ENCODE data around the gene LPIN1.
"Not testable (repeated sequence)": the region's sequence is repeated elsewhere in the genome, so short reads cannot be mapped to it uniquely, and the experiment has no call there.

The LPIN1 gene

DNA sequence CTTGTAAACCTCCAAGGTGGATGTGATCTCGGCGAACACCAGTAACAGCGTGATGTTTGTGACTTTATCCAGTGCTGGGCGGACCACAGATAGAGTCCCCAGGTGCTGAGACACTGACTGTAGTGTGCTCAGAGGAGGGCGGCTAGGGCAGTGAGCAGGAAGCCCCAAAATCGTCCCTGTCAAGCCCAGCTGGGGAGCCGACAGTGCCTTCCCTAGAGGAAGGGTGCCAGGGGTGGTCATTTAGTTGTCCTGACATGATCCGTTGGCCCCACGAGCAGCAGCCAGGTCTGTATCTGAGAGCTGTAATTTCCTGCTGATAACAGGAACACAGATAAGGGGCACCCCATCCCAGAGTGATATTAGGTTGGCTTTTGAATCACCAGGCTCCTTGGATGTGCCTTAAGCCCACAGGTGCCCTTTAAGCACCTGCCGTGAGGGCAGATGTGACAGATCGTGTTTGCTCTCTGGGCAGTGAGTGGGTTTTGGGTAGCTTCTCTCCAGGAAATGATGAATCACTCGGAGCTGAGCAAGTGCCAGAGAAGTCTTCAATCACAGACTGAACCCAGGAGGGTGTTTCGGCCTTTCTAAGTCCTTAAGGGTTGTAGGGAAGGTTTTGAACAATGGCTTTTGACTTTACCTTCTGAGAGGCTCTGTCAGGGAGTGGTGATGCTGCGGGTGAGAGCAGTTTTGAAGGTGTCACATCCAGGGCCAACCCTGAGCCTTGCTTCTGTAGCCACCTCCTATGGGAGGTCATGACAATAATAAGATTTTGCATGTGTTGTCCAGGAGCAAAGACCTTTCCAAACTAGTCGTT is 7.7 kb downstream of the LPIN1 start:
- no peak overlapping the region for H3K4me3 ChIP-seq (ENCODE audit: low read depth, low read length)
- in situ Hi-C loops (cut with HindIII; ENCODE audit: low sequenced_read_pairs): no loop called here
- peak; percentile 27 for DNase-seq (ENCODE audit: low read depth)
- TF ChIP-seq, protein P1, sequence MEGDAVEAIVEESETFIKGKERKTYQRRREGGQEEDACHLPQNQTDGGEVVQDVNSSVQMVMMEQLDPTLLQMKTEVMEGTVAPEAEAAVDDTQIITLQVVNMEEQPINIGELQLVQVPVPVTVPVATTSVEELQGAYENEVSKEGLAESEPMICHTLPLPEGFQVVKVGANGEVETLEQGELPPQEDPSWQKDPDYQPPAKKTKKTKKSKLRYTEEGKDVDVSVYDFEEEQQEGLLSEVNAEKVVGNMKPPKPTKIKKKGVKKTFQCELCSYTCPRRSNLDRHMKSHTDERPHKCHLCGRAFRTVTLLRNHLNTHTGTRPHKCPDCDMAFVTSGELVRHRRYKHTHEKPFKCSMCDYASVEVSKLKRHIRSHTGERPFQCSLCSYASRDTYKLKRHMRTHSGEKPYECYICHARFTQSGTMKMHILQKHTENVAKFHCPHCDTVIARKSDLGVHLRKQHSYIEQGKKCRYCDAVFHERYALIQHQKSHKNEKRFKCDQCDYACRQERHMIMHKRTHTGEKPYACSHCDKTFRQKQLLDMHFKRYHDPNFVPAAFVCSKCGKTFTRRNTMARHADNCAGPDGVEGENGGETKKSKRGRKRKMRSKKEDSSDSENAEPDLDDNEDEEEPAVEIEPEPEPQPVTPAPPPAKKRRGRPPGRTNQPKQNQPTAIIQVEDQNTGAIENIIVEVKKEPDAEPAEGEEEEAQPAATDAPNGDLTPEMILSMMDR (IDR thresholded peaks at IDR 0.05; ENCODE audit: low read depth, low read length, missing control alignments): no peak

DNA sequence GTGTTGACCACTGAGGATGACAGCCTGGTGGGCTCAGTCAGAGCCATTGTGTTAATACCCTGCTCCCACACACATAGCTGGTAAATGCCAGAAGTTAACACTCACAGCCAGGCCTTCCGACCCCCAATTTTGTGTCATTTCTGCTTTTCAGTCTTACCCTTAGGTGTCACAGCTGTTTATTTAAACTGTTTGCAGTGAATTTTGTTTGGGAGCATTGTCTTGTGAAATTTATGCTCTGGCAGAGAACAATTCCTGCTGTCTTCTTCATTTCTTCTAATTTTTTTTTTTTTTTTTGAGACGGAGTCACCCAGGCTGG is 8.2 kb downstream of the LPIN1 start:
- TF ChIP-seq, protein P1 (IDR thresholded peaks at IDR 0.05; ENCODE audit: low read depth, low read length, missing control alignments): no peak
- in situ Hi-C loops (cut with HindIII; ENCODE audit: low sequenced_read_pairs): no loop called here
- H3K4me3 ChIP-seq (ENCODE audit: low read depth, low read length): no peak overlapping the region
- DNase-seq (ENCODE audit: low read depth): no peak

DNA sequence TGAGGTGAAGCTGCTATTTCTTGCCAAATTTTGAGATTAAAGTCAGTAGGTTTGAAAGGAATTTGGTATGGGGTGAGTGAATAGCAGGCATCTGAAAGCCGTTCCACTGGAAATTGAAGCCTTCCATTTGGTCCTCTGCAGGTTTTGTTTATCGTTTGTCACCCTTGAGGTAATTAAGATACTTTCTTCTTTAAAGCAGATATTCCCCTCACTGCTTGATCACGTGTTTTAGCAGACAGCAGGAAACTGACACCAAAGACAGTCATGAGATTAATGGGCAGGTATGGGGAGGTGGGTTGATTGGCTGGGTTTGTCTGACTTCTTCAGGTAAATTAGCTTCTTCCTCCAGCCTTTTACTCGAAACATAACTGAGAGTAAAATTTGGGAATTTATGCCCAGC is 10.7 kb downstream of the LPIN1 start:
- H3K4me3 ChIP-seq (ENCODE audit: low read depth, low read length): no peak overlapping the region
- TF ChIP-seq, protein P1 (IDR thresholded peaks at IDR 0.05; ENCODE audit: low read depth, low read length, missing control alignments): no peak
- DNase-seq (ENCODE audit: low read depth): peak; percentile 24
- in situ Hi-C loops (cut with HindIII; ENCODE audit: low sequenced_read_pairs): no loop called here

DNA sequence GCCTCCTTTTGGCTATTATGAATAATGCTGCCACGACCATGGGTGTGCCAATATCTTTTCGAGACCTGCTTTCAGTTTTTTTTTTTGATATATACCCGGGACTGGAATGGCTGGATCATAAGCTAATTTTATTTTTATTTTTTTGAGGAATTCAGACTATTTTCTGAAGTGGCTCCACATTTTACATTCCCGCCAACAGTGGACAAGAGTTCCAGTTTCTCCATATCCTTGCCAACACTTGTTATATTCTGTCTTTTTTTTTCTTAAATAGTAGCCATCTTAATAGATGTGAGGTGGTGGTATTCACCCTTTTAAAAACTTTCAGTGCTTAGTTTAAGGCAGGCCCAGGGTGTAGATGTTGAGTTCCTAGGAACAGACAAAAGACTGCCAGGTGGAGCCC is 11.8 kb downstream of the LPIN1 start:
- no peak for DNase-seq (ENCODE audit: low read depth)
- in situ Hi-C loops (cut with HindIII; ENCODE audit: low sequenced_read_pairs): no loop called here
- TF ChIP-seq, protein P1 (IDR thresholded peaks at IDR 0.05; ENCODE audit: low read depth, low read length, missing control alignments): no peak
- H3K4me3 ChIP-seq (ENCODE audit: low read depth, low read length): no peak overlapping the region

DNA sequence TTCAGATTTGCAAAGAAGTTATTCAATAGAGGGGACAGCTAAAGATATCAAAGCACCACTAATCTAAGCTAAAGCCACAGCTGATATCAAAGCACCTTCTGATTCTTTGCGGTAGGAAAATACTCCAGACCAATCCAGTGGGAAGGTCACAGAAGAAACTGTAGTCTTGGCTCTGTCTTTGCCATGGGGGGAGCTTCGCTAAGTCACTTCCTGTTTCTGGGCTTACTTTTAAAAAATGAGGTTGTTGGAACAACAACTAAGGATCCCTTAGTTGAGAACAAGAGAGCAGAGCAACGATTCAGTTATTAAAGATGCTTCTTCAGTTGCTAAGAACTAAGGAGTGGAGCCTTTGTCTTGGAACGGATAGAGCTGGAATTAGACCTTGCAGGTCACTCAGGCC is 12.2 kb downstream of the LPIN1 start:
- DNase-seq (ENCODE audit: low read depth): no peak
- no peak overlapping the region for H3K4me3 ChIP-seq (ENCODE audit: low read depth, low read length)
- TF ChIP-seq, protein P1 (IDR thresholded peaks at IDR 0.05; ENCODE audit: low read depth, low read length, missing control alignments): no peak
- in situ Hi-C loops (cut with HindIII; ENCODE audit: low sequenced_read_pairs): no loop called here

DNA sequence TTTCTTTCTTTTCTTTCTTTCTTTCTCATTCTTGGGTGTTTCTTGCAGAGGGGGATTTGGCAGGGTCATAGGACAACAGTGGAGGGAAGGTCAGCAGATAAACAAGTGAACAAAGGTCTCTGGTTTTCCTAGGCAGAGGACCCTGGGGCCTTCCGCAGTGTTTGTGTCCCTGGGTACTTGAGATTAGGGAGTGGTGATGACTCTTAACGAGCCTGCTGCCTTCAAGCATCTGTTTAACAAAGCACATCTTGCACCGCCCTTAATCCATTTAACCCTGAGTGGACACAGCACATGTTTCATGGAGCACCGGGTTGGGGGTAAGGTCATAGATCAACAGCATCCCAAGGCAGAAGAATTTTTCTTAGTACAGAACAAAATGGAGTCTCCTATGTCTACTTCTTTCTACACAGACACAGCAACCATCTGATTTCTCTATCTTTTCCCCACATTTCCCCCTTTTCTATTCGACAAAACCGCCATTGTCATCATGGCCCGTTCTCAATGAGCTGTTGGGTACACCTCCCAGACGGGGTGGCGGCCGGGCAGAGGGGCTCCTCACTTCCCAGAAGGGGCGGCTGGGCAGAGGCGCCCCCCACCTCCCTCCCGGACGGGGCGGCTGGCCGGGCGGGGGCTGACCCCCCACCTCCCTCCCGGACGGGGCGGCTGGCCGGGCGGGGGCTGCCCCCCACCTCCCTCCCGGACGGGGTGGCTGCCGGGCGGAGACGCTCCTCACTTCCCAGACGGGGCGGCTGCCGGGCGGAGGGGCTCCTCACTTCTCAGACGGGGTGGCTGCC is 12.9 kb downstream of the LPIN1 start:
- DNase-seq (ENCODE audit: low read depth); in situ Hi-C loops (cut with HindIII; ENCODE audit: low sequenced_read_pairs); H3K4me3 ChIP-seq (ENCODE audit: low read depth, low read length): not testable (repeated sequence)

DNA sequence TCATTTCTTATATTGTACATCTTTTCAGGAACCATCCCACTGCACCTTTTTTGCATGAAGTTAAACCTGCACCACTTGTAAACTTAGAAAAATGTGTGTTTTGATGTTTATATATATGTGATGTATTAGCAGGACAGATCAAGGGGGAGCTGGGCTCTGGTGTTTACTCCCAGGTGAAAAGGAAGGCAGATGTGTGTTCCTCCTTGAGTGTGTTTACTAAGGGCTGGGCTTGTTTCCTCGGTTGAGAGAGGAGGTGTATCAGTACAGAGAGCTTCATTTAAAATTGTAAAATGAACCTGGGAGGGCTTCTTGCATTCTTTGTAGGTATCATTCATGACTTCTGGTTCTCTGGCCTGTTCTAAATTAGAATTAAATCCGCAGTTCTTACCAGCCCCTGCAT is 14.8 kb downstream of the LPIN1 start:
- TF ChIP-seq, protein P1 (IDR thresholded peaks at IDR 0.05; ENCODE audit: low read depth, low read length, missing control alignments): no peak
- in situ Hi-C loops (cut with HindIII; ENCODE audit: low sequenced_read_pairs): no loop called here
- DNase-seq (ENCODE audit: low read depth): no peak

More for the DNA sequence above, 14.8 kb downstream of the LPIN1 start:
- H3K4me3 ChIP-seq (ENCODE audit: low read depth, low read length): no peak overlapping the region

All from astrocyte of the cerebellum (primary cell).